IMR-90 (cell line): ENCODE data around the gene CC2D1A. TPM values are rescaled to one million over a fixed set of nuclear protein-coding genes. Genes with fewer than 3 reads are reported as not detected.

ENCODE experiments used
- ATAC-seq: fragments of 200-7000 bp; cut with Tn5 transposase; 2 replicates; pipeline ENCODE4 v1.9.1; 2020; ENCODE audit warnings: low read depth, mild to moderate bottlenecking, moderate library complexity
- BruUV-seq: library from RNA; stranded (reverse); fragments of 400-500 nt; replicated peaks from 2 replicates; lab custom pipeline; 2021; lab: Mats Ljungman, UMichigan
- CTCF ChIA-PET: fragments of 300-600 bp; formaldehyde crosslinking; extraction: SDS; loops from one replicate; lab custom pipeline; 2021; ENCODE audit warnings: antibody characterized with exemption; lab: Yijun Ruan, JAX
- POLR2A ChIA-PET: fragments of 300-600 bp; sonication (Branson Sonifier 250); formaldehyde crosslinking; loops from one replicate; lab custom pipeline; 2022; ENCODE audit warnings: antibody characterized with exemption; ENCODE audit not compliant: unreplicated experiment; lab: Charles Lee
- DNase-seq: peaks from one replicate; pipeline ENCODE4 v3.0.0; 2013
- H2AFZ ChIP-seq: replicated peaks from 2 replicates; pipeline ENCODE3; 2013; ENCODE audit warnings: low read length, mild to moderate bottlenecking; ENCODE audit not compliant: poor library complexity
- H2AK5ac ChIP-seq: 2 replicates; pipeline ENCODE4 v1.6.1; 2013; ENCODE audit warnings: low read depth, low read length, inconsistent platforms
- H2AK9ac ChIP-seq: replicated peaks from 2 replicates; pipeline ENCODE3; 2013; ENCODE audit warnings: mild to moderate bottlenecking, low read depth, low read length, moderate library complexity; ENCODE audit not compliant: poor library complexity
- H2BK120ac ChIP-seq: 2 replicates; pipeline ENCODE4 v1.6.1; 2013; ENCODE audit warnings: low read depth, low read length, inconsistent platforms
- H2BK15ac ChIP-seq: 3 replicates; pipeline ENCODE4 v1.6.1; 2013; ENCODE audit warnings: low read depth, low read length, inconsistent platforms
- H2BK20ac ChIP-seq: 2 replicates; pipeline ENCODE4 v1.6.1; 2013; ENCODE audit warnings: low read depth, mild to moderate bottlenecking, inconsistent platforms, low read length, moderate library complexity
- H2BK5ac ChIP-seq: 2 replicates; pipeline ENCODE4 v1.6.1; 2013; ENCODE audit warnings: mild to moderate bottlenecking, low read depth, low read length, inconsistent platforms; ENCODE audit not compliant: poor library complexity, severe bottlenecking
- H3K14ac ChIP-seq: replicated peaks from 2 replicates; pipeline ENCODE4 v1.6.1; 2013; ENCODE audit warnings: low read depth, low read length, inconsistent platforms
- H3K18ac ChIP-seq: 2 replicates; pipeline ENCODE4 v1.6.1; 2013; ENCODE audit warnings: low read depth, low read length, control low read depth
- H3K23ac ChIP-seq: 2 replicates; pipeline ENCODE4 v1.6.1; 2013; ENCODE audit warnings: low read depth, low read length, inconsistent platforms
- H3K27ac ChIP-seq: 2 replicates; pipeline ENCODE4 v1.5.1; 2013; ENCODE audit warnings: mild to moderate bottlenecking, control low read depth, low read length; ENCODE audit not compliant: insufficient read depth
- H3K27me3 ChIP-seq: 2 replicates; pipeline ENCODE4 v1.6.1; 2013; ENCODE audit warnings: low read length; ENCODE audit not compliant: control insufficient read depth, insufficient read depth
- H3K36me3 ChIP-seq: 2 replicates; pipeline ENCODE4 v1.6.1; 2013; ENCODE audit warnings: low read length, mixed read lengths; ENCODE audit not compliant: control insufficient read depth, insufficient read depth
- H3K4ac ChIP-seq: 2 replicates; pipeline ENCODE4 v1.6.1; 2013; ENCODE audit warnings: low read depth, low read length, inconsistent platforms
- H3K4me1 ChIP-seq: 2 replicates; pipeline ENCODE4 v1.6.1; 2013; ENCODE audit warnings: low read length, mixed read lengths; ENCODE audit not compliant: control insufficient read depth, insufficient read depth
- H3K4me2 ChIP-seq: 2 replicates; pipeline ENCODE4 v1.6.1; 2013; ENCODE audit warnings: low read depth, mild to moderate bottlenecking, control low read depth, low read length, moderate library complexity
- H3K4me3 ChIP-seq: 2 replicates; pipeline ENCODE4 v1.5.1; 2013; ENCODE audit warnings: low read depth, mild to moderate bottlenecking, control low read depth, low read length, moderate library complexity; ENCODE audit not compliant: insufficient read depth
- H3K56ac ChIP-seq: 2 replicates; pipeline ENCODE4 v1.6.1; 2013; ENCODE audit warnings: low read length, inconsistent platforms; ENCODE audit not compliant: insufficient read depth; ENCODE audit errors: extremely low read depth
- H3K79me1 ChIP-seq, 2 experiments: 2 replicates each; pipeline ENCODE4 v1.6.1; 2013; ENCODE audit warnings: low read length in 2 of 2, inconsistent platforms in 1 of 2, low read depth in 1 of 2
- H3K9ac ChIP-seq: 2 replicates; pipeline ENCODE4 v1.6.1; 2013; ENCODE audit warnings: low read depth, low read length, control low read depth
- H3K9me1 ChIP-seq: 2 replicates; pipeline ENCODE4 v1.6.1; 2013; ENCODE audit warnings: low read length, inconsistent platforms; ENCODE audit not compliant: insufficient read depth
- H3K9me3 ChIP-seq: 2 replicates; pipeline ENCODE4 v1.6.1; 2013; ENCODE audit warnings: low read length; ENCODE audit not compliant: control insufficient read depth, insufficient read depth
- H4K20me1 ChIP-seq: 2 replicates; pipeline ENCODE4 v1.6.1; 2013; ENCODE audit warnings: low read length, inconsistent platforms; ENCODE audit not compliant: insufficient read depth
- H4K5ac ChIP-seq: 2 replicates; pipeline ENCODE4 v1.6.1; 2013; ENCODE audit warnings: mild to moderate bottlenecking, low read depth, low read length, control low read depth
- H4K8ac ChIP-seq, 2 experiments: 2 replicates each; pipeline ENCODE4 v1.6.1; 2013; ENCODE audit warnings: low read depth in 2 of 2, low read length in 2 of 2, control low read depth in 1 of 2, inconsistent platforms in 1 of 2
- H4K91ac ChIP-seq: 2 replicates; pipeline ENCODE4 v1.6.1; 2013; ENCODE audit warnings: low read depth, low read length, inconsistent platforms; ENCODE audit not compliant: insufficient read depth
- CEBPB ChIP-seq: IDR thresholded peaks from 2 replicates; pipeline ENCODE4 v1.6.1; 2012; ENCODE audit warnings: low read depth, low read length, improper control_type of control experiment
- FOS ChIP-seq: fragments of 150-350 bp; IDR thresholded peaks from 2 replicates; pipeline ENCODE4 v1.6.1; 2016; ENCODE audit warnings: low read depth, low read length
- MAZ ChIP-seq: IDR thresholded peaks from 2 replicates; pipeline ENCODE4 v1.6.1; 2012; ENCODE audit warnings: low read depth, mild to moderate bottlenecking, low read length, improper control_type of control experiment, moderate library complexity, borderline replicate concordance
- NFE2L2 ChIP-seq: fragments of 150-350 bp; IDR thresholded peaks from 2 replicates; pipeline ENCODE4 v1.6.1; 2016; ENCODE audit warnings: low read depth, mild to moderate bottlenecking, low read length
- SMC3 ChIP-seq: fragments of 150-350 bp; IDR thresholded peaks from 2 replicates; pipeline ENCODE4 v1.6.1; 2016; ENCODE audit warnings: low read depth, mild to moderate bottlenecking, antibody characterized with exemption, low read length, moderate library complexity
- WGBS, 2 experiments: methylation state at CpG; one replicate each; pipeline versions ENCODE4 v1.1.5 to v1.1.7; 2013; ENCODE audit warnings: missing lambda C conversion rate in 2 of 2; ENCODE audit not compliant: insufficient read length in 1 of 2; ENCODE audit errors: extremely low coverage in 2 of 2; 5-methylcytosine and 5-hydroxymethylcytosine counted together
- dilution Hi-C: fragments of 300-500 bp; cut with HindIII; formaldehyde crosslinking; loops from one replicate; pipeline ENCODE4 v1.14.3; 2018; ENCODE audit warnings: low sequenced_read_pairs; ENCODE audit not compliant: unreplicated experiment
- in situ Hi-C: fragments of 300-500 bp; cut with MboI; formaldehyde crosslinking; loops from 3 replicates; pipeline ENCODE4 v1.14.3; 2019; ENCODE audit warnings: low sequenced_read_pairs, inconsistent platforms, mixed read lengths
- intact Hi-C: fragments of 100-400 bp; cut with micrococcal nuclease; formaldehyde crosslinking; loops from 2 replicates; pipeline ENCODE4 v1.10.0; 2022
- polyA plus RNA-seq, 3 experiments: library from polyadenylated mRNA; depleted of rRNA; stranded (reverse); fragments of >200 nt; gene quantifications; 2 replicates each; pipeline ENCODE4 v1.2.3, GENCODE V29; 2012; ENCODE audit warnings: low replicate concordance in 1 of 3
- total RNA-seq: library from RNA; depleted of rRNA; stranded (reverse); fragments of >200 nt; gene quantifications from 2 replicates; pipeline ENCODE4 v1.2.3, GENCODE V29; 2012

CC2D1A gene
- total and polyA plus RNA-seq, 2 of the 4 experiments (the other 2 are of a cell fraction) = 4.1 to 14.7 TPM

- H3K79me1 ChIP-seq = peaks cover 9 to 42% of the 10 kb centered on the region in 2 experiments; a peak in 3 of 4 replicates
- H2BK120ac ChIP-seq = peak overlapping the region; percentile 99
- peak overlapping the region; percentile 90 for H2BK5ac ChIP-seq
- H2AK9ac ChIP-seq = peak overlapping the region; percentile 98
- no peaks in the 10 kb centered on the region for H3K27me3 ChIP-seq
- H3K27ac ChIP-seq = peak overlapping the region; percentile 95
- peak overlapping the region; percentile 90 for H3K4me2 ChIP-seq
- CTCF ChIA-PET = interaction anchor here (1.0 to 2.5 kb wide), 5 partner anchors 10 to 77 kb away, joined by 3 to 13 read pairs (median 7); no protein-coding TSS in a partner anchor
- H3K9me3 ChIP-seq = no peaks in the 10 kb centered on the region
- intact Hi-C loops = loop anchor here (5.0 kb wide), 1 partner anchor 129 kb away; no protein-coding TSS in a partner anchor
- H3K56ac ChIP-seq = peak overlapping the region; percentile 94
- peak overlapping the region; percentile 73 for H4K5ac ChIP-seq
- in situ Hi-C loops = loop anchor here (5.0 to 25.0 kb wide), 3 partner anchors 79 to 574 kb away; no protein-coding TSS in a partner anchor
- H4K20me1 ChIP-seq = no peaks in the 10 kb centered on the region
- H2BK20ac ChIP-seq = peak overlapping the region; percentile 97
- H4K8ac ChIP-seq = peak overlapping the region; percentile 74 to 92
- H2AFZ ChIP-seq = peak overlapping the region; percentile 92
- peak overlapping the region; percentile 97 for H3K14ac ChIP-seq
- H3K4me1 ChIP-seq = peaks cover 13% of the 10 kb centered on the region
- peak overlapping the region; percentile 96 for H3K4ac ChIP-seq
- H2BK15ac ChIP-seq = peak overlapping the region; percentile 93; the same call in 2 of the 3 replicates
- H4K91ac ChIP-seq = peak overlapping the region; percentile 94
- H3K36me3 ChIP-seq = no peaks in the 10 kb centered on the region
- peak overlapping the region; percentile 73 for H3K9ac ChIP-seq
- DNase-seq (no peak), ATAC-seq (no peak)
- TF ChIP-seq NFE2L2 = no peak
- TF ChIP-seq CEBPB = no peak
- TF ChIP-seq FOS = no peak
- no peak for TF ChIP-seq MAZ
- TF ChIP-seq SMC3 = no peak
- H3K4me3 ChIP-seq = no peak overlapping the region
- no TSS peak for BruUV-seq
- peaks cover 5% of the 10 kb centered on the region for H3K9me1 ChIP-seq
- POLR2A ChIA-PET = interaction anchor here (1.0 kb wide), 1 partner anchor 20 kb away, joined by 3 read pairs; no protein-coding TSS in a partner anchor
- peak overlapping the region; percentile 84 for H2AK5ac ChIP-seq
- 30% methylated on average over 8 of the region's 11 CpGs; no CpG with 5 or more reads in 1 of the 2 experiments for WGBS, 2 experiments
- dilution Hi-C loops = no loop called here
- H3K18ac ChIP-seq = peak overlapping the region; percentile 86
- H3K23ac ChIP-seq = peak overlapping the region; percentile 92
Observed at GRCh38 chr19:13861392-13861713, 44.6 kb upstream of the CC2D1A start.
